Activated CD8-positive, alpha-beta memory T cell treated with anti-CD3 and anti-CD28 coated beads, Interleukin-2, amount 50 U/mL, for 1 hour (primary cell): ENCODE data around the gene MTCL3.

Experiments used
- DNase-seq: peaks from one replicate; pipeline ENCODE4 v3.0.0-alpha.2; 2020; ENCODE audit errors: extremely low read depth

The MTCL3 gene

DNA sequence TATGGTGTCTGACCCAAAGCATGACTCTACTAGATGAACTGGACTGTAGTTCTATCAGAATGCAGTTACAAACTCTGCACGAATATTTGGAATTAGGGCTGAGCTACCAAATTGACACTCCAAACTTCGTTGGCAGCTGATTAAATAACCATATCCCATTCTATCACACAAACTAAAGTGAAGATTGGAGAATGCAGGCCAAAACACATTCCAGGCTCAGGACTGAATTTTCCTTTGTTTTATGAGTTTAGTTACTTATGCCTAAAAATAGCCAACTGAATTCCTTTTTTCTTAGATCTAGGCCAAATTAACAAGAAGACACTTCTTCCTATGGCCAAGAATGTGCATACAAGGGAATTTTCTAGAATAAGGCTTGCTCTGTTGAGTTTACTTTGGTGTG, 50.2 kb downstream of the MTCL3 start:
- no peak for DNase-seq

GRCh38 chr6:127466416-127466815, 52.7 kb downstream of the MTCL3 start:
- no peak for DNase-seq

GRCh38 chr6:127464881-127465459, 54.2 kb downstream of the MTCL3 start:
- DNase-seq: no peak

GRCh38 chr6:127464161-127464880, 54.8 kb downstream of the MTCL3 start:
- DNase-seq: no peak

DNA sequence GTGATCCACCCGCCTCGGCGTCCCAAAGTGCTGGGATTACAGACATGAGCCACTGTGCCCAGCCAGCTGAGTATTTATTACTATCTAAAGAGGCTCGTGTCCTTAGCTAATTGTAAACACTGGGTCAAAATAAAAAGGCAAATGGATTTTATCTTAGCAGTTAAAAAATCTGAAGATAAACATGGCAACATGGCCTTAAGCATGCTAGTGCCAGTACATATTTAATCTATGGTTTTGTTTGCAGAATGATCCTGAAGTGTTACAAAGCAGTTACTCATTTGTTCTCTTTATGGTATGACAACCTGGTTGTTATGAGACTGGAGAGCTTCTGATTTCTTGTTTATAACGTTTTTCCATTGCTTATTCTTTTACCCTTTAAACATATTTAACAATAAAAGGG, 56.1 kb downstream of the MTCL3 start:
- no peak for DNase-seq

DNA sequence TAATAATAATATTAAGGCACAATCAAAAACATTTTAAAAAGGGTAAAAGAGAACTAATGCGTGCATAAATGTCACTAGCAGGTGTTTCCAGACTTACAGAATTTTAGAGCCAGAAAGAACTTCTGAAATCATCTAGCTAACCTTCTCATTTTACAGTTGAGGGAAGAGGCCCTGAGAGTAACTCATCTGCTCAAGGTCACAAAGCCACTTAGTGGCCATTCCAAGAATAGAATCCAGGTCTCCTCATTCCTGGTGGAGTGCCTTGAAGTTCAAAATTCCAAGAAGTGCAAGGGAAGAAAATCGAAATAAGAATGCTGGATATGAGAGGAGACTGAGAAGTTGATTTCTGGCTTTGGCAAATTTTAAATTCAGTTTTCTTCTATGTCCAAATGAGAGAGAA, 56.8 kb downstream of the MTCL3 start:
- no peak for DNase-seq

DNA sequence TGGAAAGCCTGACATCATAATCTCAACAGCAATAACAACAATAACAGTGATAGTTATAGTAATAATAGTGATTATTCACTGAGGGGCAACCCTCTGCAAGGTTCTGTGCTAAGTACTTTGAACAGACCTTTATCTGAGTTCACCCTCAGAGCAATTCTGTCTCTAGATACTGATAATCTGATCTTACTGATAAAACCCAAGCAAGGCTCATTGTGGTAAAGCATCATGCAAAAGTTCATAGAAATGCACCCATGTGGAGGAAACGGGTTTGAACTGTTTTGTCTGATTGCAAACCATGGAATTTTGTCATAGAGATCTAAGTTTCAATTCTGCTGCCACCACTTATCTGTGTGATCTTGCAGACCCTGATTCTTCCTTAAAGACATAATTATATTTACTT, 58.7 kb downstream of the MTCL3 start:
- DNase-seq: no peak

DNA sequence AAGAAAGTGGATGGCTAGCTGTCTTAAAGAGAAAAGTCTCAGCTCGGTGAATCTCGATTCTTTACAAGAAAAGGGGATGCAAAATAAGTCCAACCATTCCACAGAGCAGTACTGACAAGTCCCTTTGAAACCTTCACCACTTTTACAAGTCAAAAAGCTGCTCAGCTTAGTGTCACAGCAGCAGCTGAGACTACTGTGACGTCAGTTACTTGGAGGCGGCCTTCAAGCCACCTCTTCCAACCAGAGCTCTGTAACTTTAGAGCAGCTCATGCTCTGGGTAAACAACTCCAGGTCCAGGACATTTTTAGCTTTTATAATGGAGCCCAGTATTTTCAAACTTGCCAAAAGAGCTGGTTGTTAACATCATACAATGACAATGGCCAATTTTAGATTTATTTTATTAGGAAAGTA, 59.9 kb downstream of the MTCL3 start, which contains the start of gene KIAA0408:
KIAA0408 (minus strand) TSS at position 159 of the 411 bp plus-strand sequence. CDS start 5,408 bp downstream, outside the sequence.
- DNase-seq: no peak

DNA sequence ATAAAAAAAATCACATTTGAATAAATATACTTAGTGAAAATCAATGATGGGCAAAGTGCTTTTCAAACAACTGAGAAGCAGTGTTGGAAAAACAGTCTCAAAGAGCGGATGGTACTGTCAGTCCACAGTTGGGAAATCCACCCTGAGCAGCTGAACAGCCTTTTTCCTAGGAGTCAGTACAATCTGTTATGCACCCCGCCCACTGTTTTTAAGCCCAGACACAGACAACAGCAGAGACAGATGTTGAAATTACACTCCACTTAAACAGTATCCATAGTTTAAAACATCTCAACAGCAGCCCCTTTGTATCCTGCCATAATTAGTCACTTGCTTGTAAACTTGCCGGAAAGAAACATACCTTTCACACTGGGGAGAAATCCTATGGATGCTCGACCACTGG, 60.3 kb downstream of the MTCL3 start:
- no peak for DNase-seq

- DNase-seq: no peak
These were observed 60.9 kb downstream of the MTCL3 start for GRCh38 chr6:127458222-127458621.

- no peak for DNase-seq
These were observed 61.6 kb downstream of the MTCL3 start for GRCh38 chr6:127457456-127458064.

- DNase-seq: no peak
These were observed 62.7 kb downstream of the MTCL3 start for GRCh38 chr6:127456465-127456864.

DNA sequence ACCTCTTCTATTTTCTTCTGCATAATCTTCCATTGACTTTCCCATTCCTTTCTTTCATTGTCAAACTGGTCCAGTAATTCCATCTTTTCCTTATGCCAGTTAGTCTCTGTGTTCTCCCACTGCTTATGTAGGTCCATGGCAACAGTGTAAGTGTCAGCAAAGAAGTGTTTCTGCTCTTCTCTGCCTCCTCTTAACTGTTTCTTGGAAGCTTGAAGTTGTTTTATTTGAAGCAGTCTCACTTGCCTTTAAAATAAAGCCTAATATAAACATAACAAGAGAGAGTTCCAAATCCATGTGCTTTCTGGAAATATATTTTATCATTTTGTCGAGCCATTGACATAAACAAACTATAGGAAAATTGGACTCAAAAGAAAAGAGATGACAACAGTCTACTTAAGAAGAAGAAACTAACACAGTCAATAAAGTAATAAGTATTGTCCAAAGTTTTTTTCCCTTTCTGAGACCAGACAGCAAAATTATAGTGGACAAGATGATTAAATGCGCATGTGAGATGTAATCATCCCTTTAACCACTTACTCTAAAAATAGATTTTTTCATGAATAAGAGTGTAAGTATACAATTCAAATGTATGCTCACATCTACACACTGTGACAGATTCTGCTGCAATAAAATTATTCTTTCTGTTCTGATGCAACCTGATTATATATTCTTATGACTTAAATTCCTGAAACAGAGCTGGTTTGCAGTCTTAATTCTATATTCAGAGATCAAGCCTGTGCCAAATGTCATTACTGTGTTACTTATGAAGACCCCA, 65.1 kb downstream of the MTCL3 start:
- DNase-seq: no peak

DNA sequence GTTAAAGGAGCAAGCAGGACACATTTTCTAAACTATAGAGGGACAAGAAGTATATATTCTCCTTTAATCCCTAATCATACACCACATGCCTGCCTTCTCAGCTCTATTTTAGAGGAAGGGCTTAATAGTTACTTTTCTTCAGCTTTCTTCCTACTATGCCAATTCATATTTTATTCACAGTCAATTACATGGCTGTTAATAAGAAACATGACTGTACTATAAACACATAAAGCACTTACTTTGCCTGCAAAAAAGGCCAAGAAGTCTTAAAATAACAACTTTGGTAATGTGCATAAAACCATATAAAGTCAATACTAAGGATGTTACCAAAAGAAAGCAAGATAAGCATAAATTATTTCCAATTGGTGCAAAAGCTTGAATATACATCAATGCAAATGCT, 66.3 kb downstream of the MTCL3 start:
- no peak for DNase-seq

DNA sequence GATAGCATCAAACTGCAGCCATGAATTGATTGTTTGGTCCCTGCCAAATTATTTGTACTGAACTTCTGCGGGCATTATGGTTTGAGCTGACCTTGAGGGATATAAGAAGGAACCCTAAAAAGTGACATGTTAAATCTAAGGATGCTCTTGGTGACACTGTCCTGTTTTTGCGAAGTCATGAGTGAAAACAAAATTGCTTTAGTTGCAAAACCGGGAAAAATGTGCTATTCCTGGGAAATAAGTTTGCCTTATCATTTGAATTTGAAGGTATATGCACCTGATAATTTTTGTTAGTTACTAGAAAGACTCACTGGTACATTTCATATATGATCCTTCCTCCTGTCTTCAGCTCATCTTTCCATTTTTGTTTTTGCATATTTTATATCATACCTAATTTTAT, 67.7 kb downstream of the MTCL3 start:
- DNase-seq: no peak

GRCh38 chr6:127447780-127448179, 71.4 kb downstream of the MTCL3 start:
- DNase-seq: no peak

DNA sequence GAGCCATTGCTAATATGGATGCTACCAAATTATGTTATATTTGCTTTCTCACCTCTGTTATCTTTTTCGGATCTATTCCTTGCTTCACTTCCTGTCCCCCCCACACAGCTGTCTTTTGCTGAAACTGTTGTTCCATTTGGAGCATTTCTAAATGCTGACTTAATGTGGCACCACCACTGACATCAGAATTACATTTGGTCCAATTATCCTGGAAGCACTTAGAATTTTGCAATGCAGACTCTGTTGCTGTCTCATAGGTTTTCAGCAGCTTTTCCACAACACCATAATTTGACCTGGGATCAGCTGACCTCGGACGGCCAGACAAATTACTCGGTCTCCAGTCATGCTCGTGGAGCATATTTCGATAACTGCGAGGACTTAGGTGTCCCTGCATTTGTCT, 72.8 kb downstream of the MTCL3 start:
- no peak for DNase-seq

GRCh38 chr6:127441881-127442280, 77.3 kb downstream of the MTCL3 start:
- no peak for DNase-seq

DNA sequence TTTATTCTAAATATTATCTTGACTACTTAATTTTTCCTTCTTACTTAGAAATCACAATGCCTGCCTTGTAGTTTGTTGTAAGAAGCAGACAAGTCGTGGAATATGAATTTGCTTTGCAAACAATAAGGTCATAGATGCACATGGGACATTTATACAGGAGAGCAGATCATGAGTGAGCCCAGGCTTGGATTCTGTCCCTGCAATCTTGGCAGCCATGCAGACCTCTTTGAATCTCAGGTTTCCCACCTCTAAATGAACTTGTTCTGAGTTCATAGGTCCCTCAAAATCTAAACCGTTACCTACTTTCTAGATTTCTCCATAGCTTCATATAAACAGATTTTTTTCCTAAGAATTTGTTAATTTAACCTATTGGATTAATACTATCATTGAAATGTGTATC, 79.4 kb downstream of the MTCL3 start:
- no peak for DNase-seq

DNA sequence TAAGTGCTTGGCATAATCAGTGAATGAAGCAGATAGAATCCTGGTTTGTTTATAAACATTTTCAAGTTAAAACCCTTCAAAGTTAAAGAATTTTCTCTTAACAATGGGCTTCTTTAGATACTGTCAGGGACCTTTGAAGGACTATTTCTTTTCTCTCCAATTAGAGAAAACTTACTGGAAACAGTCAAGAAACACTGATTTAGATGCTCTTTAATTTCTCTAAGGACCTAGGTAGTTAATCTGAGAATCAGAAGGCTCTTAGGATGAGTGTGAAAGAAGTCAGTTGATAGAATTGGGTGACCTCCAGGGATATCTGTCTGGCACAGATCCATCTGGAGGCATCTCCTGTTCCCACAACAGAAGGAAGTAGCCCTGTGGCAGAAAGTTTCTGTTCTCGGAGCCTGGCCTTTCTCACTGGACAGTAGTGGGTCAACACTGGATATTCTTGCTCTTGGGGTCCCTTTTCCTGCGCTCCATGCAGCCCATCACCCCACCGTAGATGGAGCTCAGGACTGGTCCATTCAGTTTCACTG, 82.5 kb downstream of the MTCL3 start:
- no peak for DNase-seq

DNA sequence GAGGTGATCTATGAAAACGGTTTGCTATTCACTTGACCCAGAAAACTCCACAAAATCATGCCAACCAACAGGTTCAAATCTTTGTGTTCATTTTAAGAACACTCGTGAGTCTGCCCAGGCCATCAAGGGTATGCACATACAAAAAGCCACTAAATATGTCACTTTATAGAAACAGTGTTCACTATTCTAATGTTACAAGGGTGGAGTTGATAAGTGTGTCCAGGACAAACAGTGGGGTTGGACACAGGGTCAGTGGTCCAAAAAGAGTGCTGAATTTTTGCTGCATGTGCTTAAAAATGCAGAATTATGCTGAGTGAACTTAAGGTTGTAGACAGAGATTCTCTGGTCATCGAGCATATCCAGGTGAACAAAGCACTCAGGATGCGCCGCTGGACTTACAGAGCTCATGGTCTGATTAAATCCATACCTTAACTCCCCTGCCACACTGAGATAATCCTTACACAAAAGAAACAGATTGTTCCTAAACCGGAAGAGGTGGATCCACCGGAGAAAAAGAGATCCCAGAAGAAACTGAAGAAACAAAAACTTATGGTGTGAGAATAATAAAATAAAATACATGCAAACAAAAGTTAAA, 83.4 kb downstream of the MTCL3 start:
- DNase-seq: no peak

DNA sequence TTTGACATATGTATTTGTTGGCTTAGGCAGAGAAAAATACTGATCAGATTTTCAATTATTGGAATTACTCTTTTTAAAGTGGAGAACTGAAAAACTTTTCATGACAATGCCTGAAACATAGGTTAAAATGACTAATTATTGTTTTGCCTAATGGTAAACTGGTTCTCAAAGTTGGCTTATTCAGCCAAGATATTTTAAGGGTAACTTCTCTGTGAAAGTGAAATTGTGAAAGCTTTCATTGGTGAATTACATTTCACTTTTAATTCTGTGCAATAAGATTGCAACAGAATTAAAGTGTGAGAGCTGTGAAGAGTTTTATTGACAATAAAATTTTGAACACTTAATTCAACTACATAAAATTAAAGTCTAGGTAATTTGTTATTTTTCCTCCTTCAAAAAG, 84.5 kb downstream of the MTCL3 start:
- no peak for DNase-seq
